Hepatocyte (in vitro differentiated cells): Measurements from ENCODE around the gene PLOD1.

Source experiments
- EZH2 ChIP-seq: fragments of 200-600 bp; sonication (generic); IDR thresholded peaks from 2 replicates; pipeline ENCODE4 v1.6.1; 2016; ENCODE audit warnings: antibody characterized with exemption, mild to moderate bottlenecking, borderline replicate concordance
- EZH2phosphoT487 ChIP-seq: fragments of 200-600 bp; sonication (generic); IDR thresholded peaks from one replicate; pipeline ENCODE4 v1.6.1; 2018; ENCODE audit warnings: antibody characterized with exemption, mild to moderate bottlenecking, low read depth, moderate library complexity; ENCODE audit not compliant: unreplicated experiment, severe bottlenecking
- TF ChIP-seq, protein P1 (sequence below): fragments of 200-600 bp; sonication (generic); IDR thresholded peaks from 2 replicates; pipeline ENCODE4 v1.5.1; 2016; ENCODE audit warnings: antibody characterized with exemption, mild to moderate bottlenecking; ENCODE audit not compliant: poor library complexity

- TF ChIP-seq, protein P1, sequence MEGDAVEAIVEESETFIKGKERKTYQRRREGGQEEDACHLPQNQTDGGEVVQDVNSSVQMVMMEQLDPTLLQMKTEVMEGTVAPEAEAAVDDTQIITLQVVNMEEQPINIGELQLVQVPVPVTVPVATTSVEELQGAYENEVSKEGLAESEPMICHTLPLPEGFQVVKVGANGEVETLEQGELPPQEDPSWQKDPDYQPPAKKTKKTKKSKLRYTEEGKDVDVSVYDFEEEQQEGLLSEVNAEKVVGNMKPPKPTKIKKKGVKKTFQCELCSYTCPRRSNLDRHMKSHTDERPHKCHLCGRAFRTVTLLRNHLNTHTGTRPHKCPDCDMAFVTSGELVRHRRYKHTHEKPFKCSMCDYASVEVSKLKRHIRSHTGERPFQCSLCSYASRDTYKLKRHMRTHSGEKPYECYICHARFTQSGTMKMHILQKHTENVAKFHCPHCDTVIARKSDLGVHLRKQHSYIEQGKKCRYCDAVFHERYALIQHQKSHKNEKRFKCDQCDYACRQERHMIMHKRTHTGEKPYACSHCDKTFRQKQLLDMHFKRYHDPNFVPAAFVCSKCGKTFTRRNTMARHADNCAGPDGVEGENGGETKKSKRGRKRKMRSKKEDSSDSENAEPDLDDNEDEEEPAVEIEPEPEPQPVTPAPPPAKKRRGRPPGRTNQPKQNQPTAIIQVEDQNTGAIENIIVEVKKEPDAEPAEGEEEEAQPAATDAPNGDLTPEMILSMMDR: no peak
- TF ChIP-seq EZH2 (no peak), EZH2phosphoT487 (no peak)
These were observed 3.7 kb upstream of the PLOD1 start for GRCh38 chr1:11930571-11931445.
